GM23338 (cell line): ENCODE measurements around the gene ATXN7L3.

Experiments used
- CREB1 ChIP-seq: fragments of 250-450 bp; sonication (Bioruptor Pico); IDR thresholded peaks from 2 replicates; pipeline ENCODE4 v1.5.0; 2020; ENCODE audit warnings: low read depth, mild to moderate bottlenecking, moderate library complexity
- CTCF ChIP-seq, 2 experiments: fragments of 200-600 bp in 1 of 2; sonication (generic) in 1 of 2; conservative IDR thresholded peaks; 2 replicates each; pipeline versions ENCODE4 v1.5.1 to v1.6.1; 2016 to 2017; ENCODE audit warnings: antibody characterized with exemption in 2 of 2, low read depth in 2 of 2, mild to moderate bottlenecking in 2 of 2, moderate library complexity in 1 of 2
- EZH2 ChIP-seq: fragments of 200-600 bp; sonication (generic); IDR thresholded peaks from one replicate; pipeline ENCODE4 v1.8.0; 2017; ENCODE audit warnings: antibody characterized with exemption, mild to moderate bottlenecking, low read depth; ENCODE audit not compliant: unreplicated experiment
- EZH2phosphoT487 ChIP-seq: fragments of 200-600 bp; sonication (generic); IDR thresholded peaks from one replicate; pipeline ENCODE4 v1.8.1; 2018; ENCODE audit warnings: antibody characterized with exemption; ENCODE audit not compliant: unreplicated experiment
- JUNB ChIP-seq: IDR thresholded peaks from one replicate; pipeline ENCODE4 v1.6.1; 2016; ENCODE audit warnings: antibody characterized with exemption; ENCODE audit not compliant: unreplicated experiment
- NANOG ChIP-seq: IDR thresholded peaks from 2 replicates; pipeline ENCODE4 v1.6.1; 2016; ENCODE audit warnings: antibody characterized with exemption, borderline replicate concordance
- POLR2AphosphoS5 ChIP-seq: IDR thresholded peaks from 2 replicates; pipeline ENCODE4 v1.6.1; 2016; ENCODE audit warnings: antibody characterized with exemption, low read depth
- REST ChIP-seq: IDR thresholded peaks from one replicate; pipeline ENCODE4 v1.6.1; 2018; ENCODE audit warnings: antibody characterized with exemption; ENCODE audit not compliant: unreplicated experiment
- STAT1 ChIP-seq: IDR thresholded peaks from one replicate; pipeline ENCODE4 v1.6.1; 2016; ENCODE audit warnings: antibody characterized with exemption; ENCODE audit not compliant: unreplicated experiment
- ZNF114 ChIP-seq: fragments of 250-450 bp; sonication (Bioruptor Pico); IDR thresholded peaks from 2 replicates; pipeline ENCODE4 v1.5.0; 2020; ENCODE audit warnings: mild to moderate bottlenecking, moderate library complexity
- ZNF331 ChIP-seq: fragments of 250-450 bp; sonication (Bioruptor Pico); IDR thresholded peaks from 2 replicates; pipeline ENCODE4 v1.5.0; 2020; ENCODE audit warnings: low read depth, mild to moderate bottlenecking, moderate library complexity

GRCh38 chr17:44204441-44204882 is 4.8 kb upstream of the ATXN7L3 start:
- TF ChIP-seq CTCF (conservative IDR thresholded peaks at IDR 0.05; ENCODE audit: low read depth in 2 of 2) (no peak), EZH2phosphoT487 (no peak), REST (no peak), EZH2 (no peak), CREB1 (CRISPR knock-in tag) (no peak), JUNB (no peak), NANOG (no peak), POLR2AphosphoS5 (no peak), STAT1 (no peak), ZNF331 (CRISPR knock-in tag) (no peak), ZNF114 (no peak)
